GM20431 (cell line): ENCODE measurements around the gene UGT1A9.

Source experiments
- in situ Hi-C: fragments of 300-500 bp; cut with MseI, MboI; formaldehyde crosslinking; loops from one replicate; pipeline ENCODE4 v1.15.0; 2020; ENCODE audit warnings: low sequenced_read_pairs; ENCODE audit not compliant: unreplicated experiment

UGT1A9 gene

GRCh38 chr2:233754872-233755611 is 83.3 kb downstream of the UGT1A9 start:
- in situ Hi-C loops, result no loop called here

- in situ Hi-C loops, result no loop called here
Measured at GRCh38 chr2:233756429-233757081, 84.9 kb downstream of the UGT1A9 start.

GRCh38 chr2:233758141-233758540 is 86.4 kb downstream of the UGT1A9 start:
- in situ Hi-C loops, result no loop called here

- in situ Hi-C loops, result no loop called here
Measured at GRCh38 chr2:233758849-233759248, 87.2 kb downstream of the UGT1A9 start.

GRCh38 chr2:233760043-233760442 is 88.3 kb downstream of the UGT1A9 start, which contains the start of gene UGT1A1:
UGT1A1 (plus strand) TSS chr2:233760270; CDS start chr2:233760288, 18 bp downstream.
- in situ Hi-C loops, result no loop called here

GRCh38 chr2:233761040-233761769 is 89.5 kb downstream of the UGT1A9 start:
- in situ Hi-C loops, result no loop called here

- in situ Hi-C loops, result no loop called here
Measured at GRCh38 chr2:233764264-233764663, 92.6 kb downstream of the UGT1A9 start.

- in situ Hi-C loops, result no loop called here
Measured at GRCh38 chr2:233764761-233765160, 93.1 kb downstream of the UGT1A9 start.

GRCh38 chr2:233766416-233766815 is 94.7 kb downstream of the UGT1A9 start:
- in situ Hi-C loops, result no loop called here

GRCh38 chr2:233768076-233768475 is 96.4 kb downstream of the UGT1A9 start:
- in situ Hi-C loops, result no loop called here

- in situ Hi-C loops, result no loop called here
Measured at GRCh38 chr2:233769260-233769659, 97.6 kb downstream of the UGT1A9 start.

GRCh38 chr2:233772153-233772552 is 100.5 kb downstream of the UGT1A9 start:
- in situ Hi-C loops, result no loop called here

- in situ Hi-C loops, result no loop called here
Measured at GRCh38 chr2:233772583-233772982, 100.9 kb downstream of the UGT1A9 start.

- in situ Hi-C loops, result no loop called here
Measured at GRCh38 chr2:233773854-233774253, 102.2 kb downstream of the UGT1A9 start.

GRCh38 chr2:233775414-233775813 is 103.7 kb downstream of the UGT1A9 start:
- in situ Hi-C loops, result no loop called here

- in situ Hi-C loops, result no loop called here
Measured at GRCh38 chr2:233778030-233778429, 106.3 kb downstream of the UGT1A9 start, which contains the start of gene MROH2A. MROH2A (plus strand) TSS chr2:233778330; CDS start chr2:233779359, 1,029 bp downstream.

- in situ Hi-C loops, result no loop called here
Measured at GRCh38 chr2:233779722-233780121, 108.0 kb downstream of the UGT1A9 start.

- in situ Hi-C loops, result no loop called here
Measured at GRCh38 chr2:233780771-233781170, 109.1 kb downstream of the UGT1A9 start.

- in situ Hi-C loops, result no loop called here
Measured at GRCh38 chr2:233789554-233789953, 117.9 kb downstream of the UGT1A9 start.

- in situ Hi-C loops, result no loop called here
Measured at GRCh38 chr2:233791151-233791882, 119.6 kb downstream of the UGT1A9 start.
